HepG2 (cell line): ENCODE data around the gene NLRP13. TPM values are rescaled to one million over a fixed set of nuclear protein-coding genes. Genes with fewer than 3 reads are reported as not detected.

Experiments
- ATAC-seq: fragments of 200-7000 bp; cut with Tn5 transposase; 3 replicates; pipeline ENCODE4 v1.9.1; 2020; ENCODE audit warnings: mild to moderate bottlenecking, moderate library complexity
- BruUV-seq: library from RNA; stranded (reverse); fragments of 400-500 nt; replicated peaks from 2 replicates; lab custom pipeline; 2021; lab: Mats Ljungman, UMichigan
- CTCF ChIA-PET: fragments of 300-600 bp; formaldehyde crosslinking; extraction: SDS; loops from one replicate; lab custom pipeline; 2021; ENCODE audit warnings: low total read pairs, inconsistent platforms, low intra/inter-chr PET ratio; lab: Yijun Ruan, JAX
- POLR2A ChIA-PET: fragments of 350-600 bp; sonication (Branson Sonifier 250); formaldehyde crosslinking; loops from one replicate; lab custom pipeline; 2020; ENCODE audit warnings: antibody characterized with exemption, inconsistent platforms; lab: Yijun Ruan, JAX
- DNase-seq: peaks from one replicate; pipeline ENCODE4 v3.0.0-alpha.2; 2015; ENCODE audit warnings: low spot score
- FAIRE-seq: peaks from 3 replicates; lab custom pipeline; 2011; peaks lifted over from hg19 to GRCh38; lab: Jason Lieb, UNC
- H2AFZ ChIP-seq: one replicate; pipeline ENCODE4 v1.6.1; 2011; ENCODE audit warnings: low read length, inconsistent platforms
- H3K27ac ChIP-seq: fragments of 300-600 bp; 3 replicates; pipeline ENCODE4 v1.8.0; 2011; ENCODE audit warnings: mixed run types, mild to moderate bottlenecking, mixed read lengths, low read length, inconsistent platforms; ENCODE audit not compliant: insufficient read depth; ENCODE audit errors: extremely low read length
- H3K27me3 ChIP-seq, 2 experiments: fragments of 200-600 bp in 1 of 2; 2 replicates in 1 of 2; 3 replicates in 1 of 2; pipeline versions ENCODE4 v1.6.0 to v1.8.0; 2011; ENCODE audit warnings: low read length in 2 of 2, mild to moderate bottlenecking in 2 of 2, moderate library complexity in 2 of 2, inconsistent platforms in 1 of 2; ENCODE audit not compliant: insufficient read depth in 2 of 2, control insufficient read depth in 1 of 2
- H3K36me3 ChIP-seq, 2 experiments: fragments of 200-600 bp in 1 of 2; replicated peaks in 1 of 2; 2 replicates in 1 of 2; 3 replicates in 1 of 2; pipeline versions ENCODE4 v1.5.1 to v1.8.0; 2011; ENCODE audit warnings: low read length in 2 of 2, inconsistent platforms in 1 of 2; ENCODE audit not compliant: insufficient read depth in 2 of 2, control insufficient read depth in 1 of 2
- H3K4me1 ChIP-seq: 2 replicates; pipeline ENCODE4 v1.5.1; 2012; ENCODE audit warnings: low read length, inconsistent platforms; ENCODE audit not compliant: insufficient read depth
- H3K4me2 ChIP-seq: 2 replicates; pipeline ENCODE4 v1.6.0; 2011; ENCODE audit warnings: low read depth, low read length, inconsistent platforms
- H3K4me3 ChIP-seq, 3 experiments: fragments of 200-600 bp in 1 of 3; sonication (generic), shearing (Covaris generic) in 1 of 3; replicated peaks in 1 of 3; 2 replicates each; pipeline ENCODE4 v1.5.1; 2011 to 2016; ENCODE audit warnings: low read length in 3 of 3, inconsistent platforms in 2 of 3, low read depth in 2 of 3, mild to moderate bottlenecking in 2 of 3, control low read depth in 1 of 3, mixed read lengths in 1 of 3; ENCODE audit not compliant: insufficient read depth in 1 of 3
- H3K79me2 ChIP-seq: one replicate; pipeline ENCODE4 v1.6.1; 2011; ENCODE audit warnings: low read length, inconsistent platforms; ENCODE audit not compliant: insufficient read depth
- H3K9ac ChIP-seq: 2 replicates; pipeline ENCODE4 v1.6.0; 2011; ENCODE audit warnings: mild to moderate bottlenecking, low read depth, low read length, inconsistent platforms; ENCODE audit not compliant: insufficient read depth
- H3K9me3 ChIP-seq: 2 replicates; pipeline ENCODE4 v1.5.1; 2012; ENCODE audit warnings: mild to moderate bottlenecking, low read length
- H4K20me1 ChIP-seq: 2 replicates; pipeline ENCODE4 v1.6.0; 2011; ENCODE audit warnings: inconsistent platforms, mild to moderate bottlenecking, low read length, moderate library complexity; ENCODE audit not compliant: insufficient read depth
- ARNT ChIP-seq: fragments of 450-650 bp; IDR thresholded peaks from 2 replicates; pipeline ENCODE4 v1.6.1; 2017
- CREM ChIP-seq, 2 experiments: sonication (generic) in 1 of 2; formaldehyde crosslinking in 1 of 2; IDR thresholded peaks; 2 replicates each; pipeline versions ENCODE4 v1.4.0 to v1.6.1; 2016 to 2020; ENCODE audit warnings: antibody characterized with exemption in 1 of 2, mild to moderate bottlenecking in 1 of 2, missing genetic modification reagents in 1 of 2
- POLR2AphosphoS5 ChIP-seq: IDR thresholded peaks from 2 replicates; pipeline ENCODE4 v1.6.1; 2012; ENCODE audit warnings: low read depth, low read length
- RBM22 ChIP-seq: fragments of 200-400 bp; formaldehyde crosslinking; optimal IDR thresholded peaks from 2 replicates; pipeline ENCODE3; 2017; ENCODE audit warnings: mild to moderate bottlenecking, low read length, moderate library complexity
- TAF1 ChIP-seq: sonication (generic); formaldehyde crosslinking; IDR thresholded peaks from 2 replicates; pipeline ENCODE4 v1.4.0; 2020; ENCODE audit warnings: missing genetic modification reagents
- TP53 ChIP-seq: sonication (generic); formaldehyde crosslinking; conservative IDR thresholded peaks from 2 replicates; pipeline ENCODE4 v1.4.0; 2020; ENCODE audit warnings: missing genetic modification reagents
- YEATS4 ChIP-seq: sonication (generic); formaldehyde crosslinking; IDR thresholded peaks from 2 replicates; pipeline ENCODE4 v1.4.0; 2020; ENCODE audit warnings: missing genetic modification reagents, borderline replicate concordance
- YY1 ChIP-seq: IDR thresholded peaks from 2 replicates; pipeline ENCODE4 v1.6.1; 2011; ENCODE audit warnings: low read length, low read depth, moderate library complexity, mild to moderate bottlenecking; ENCODE audit not compliant: insufficient read depth, insufficient replicate concordance
- ZFP36L2 ChIP-seq: sonication (generic); formaldehyde crosslinking; IDR thresholded peaks from 2 replicates; pipeline ENCODE4 v1.4.0; 2020; ENCODE audit warnings: missing genetic modification reagents
- WGBS: methylation state at CpG from one replicate; pipeline ENCODE4 v1.1.6; 2017; ENCODE audit warnings: low lambda C conversion rate; 5-methylcytosine and 5-hydroxymethylcytosine counted together
- in situ Hi-C: cut with HindIII; loops from 2 replicates; pipeline ENCODE4 v1.10.0; 2017; ENCODE audit warnings: low pct_unique_long_range_greater_than_20kb; ENCODE audit not compliant: extremely low pct_ligation_motif_present
- intact Hi-C: fragments of 100-400 bp; cut with micrococcal nuclease; formaldehyde crosslinking; loops from one replicate; pipeline ENCODE4 v1.10.0; 2022; ENCODE audit not compliant: unreplicated experiment
- polyA plus RNA-seq, 8 experiments: library from polyadenylated mRNA; depleted of rRNA in 3 of 8; stranded (reverse) in 7 of 8; unstranded in 1 of 8; fragments of >200 nt; fragmentation: Illumina TruSeq in 4 of 8; extraction: Trizol in 4 of 8; gene quantifications; 2 replicates each; pipeline versions ENCODE4 v1.2.1 to v1.2.3, GENCODE V29; 2011 to 2016; ENCODE audit warnings: low read depth in 4 of 8, missing spikeins in 1 of 8, mixed read lengths in 1 of 8; ENCODE audit not compliant: insufficient read depth in 1 of 8
- total RNA-seq, 5 experiments: library from RNA; depleted of rRNA; stranded (reverse); fragments of >200 nt; fragmentation: Illumina TruSeq; extraction: Trizol; gene quantifications; 2 replicates each; pipeline ENCODE4 v1.2.3, GENCODE V29; 2016; ENCODE audit warnings: low read depth in 1 of 5
- TF ChIP-seq, protein P1 (sequence below): fragments of 450-650 bp; IDR thresholded peaks from 2 replicates; pipeline ENCODE4 v1.6.1; 2017
- TF ChIP-seq, protein P2 (sequence below): sonication (generic); formaldehyde crosslinking; IDR thresholded peaks from 2 replicates; pipeline ENCODE4 v1.8.1; 2023; ENCODE audit warnings: mild to moderate bottlenecking, moderate library complexity, missing genetic modification reagents

NLRP13 gene
- total and polyA plus RNA-seq, 2 of the 13 experiments (the other 11 are each of a cell fraction or from before 2014, with no cell fraction given), result not detected

GRCh38 chr19:55898911-55899310 is 33.2 kb downstream of the NLRP13 start:
- FAIRE-seq, result no peak
- no peaks in the 10 kb centered on the region for H3K9me3 ChIP-seq
- no peaks in the 10 kb centered on the region for H3K36me3 ChIP-seq
- intact Hi-C loops (no loop called here), in situ Hi-C loops (no loop called here)
- no peak overlapping the region for H3K27ac ChIP-seq
- H3K4me3 ChIP-seq, result no peak overlapping the region
- ATAC-seq, result no peak
- 31% methylated on average over 8 of the region's 12 CpGs for WGBS
- H4K20me1 ChIP-seq, result no peaks in the 10 kb centered on the region
- no peaks in the 10 kb centered on the region for H3K79me2 ChIP-seq
- H3K9ac ChIP-seq, result no peak overlapping the region
- H3K4me1 ChIP-seq, result no peaks in the 10 kb centered on the region
- H3K4me2 ChIP-seq, result no peak overlapping the region
- ChIA-PET CTCF (no interaction called here), POLR2A (no interaction called here)
- DNase-seq, result no peak
- TF ChIP-seq TAF1 (CRISPR knock-in tag) (no peak), CREM (IDR thresholded peaks at IDR 0.05) (no peak), CREM (CRISPR knock-in tag; IDR thresholded peaks at IDR 0.05) (no peak), ZFP36L2 (CRISPR knock-in tag) (no peak), POLR2AphosphoS5 (no peak), TP53 (CRISPR knock-in tag) (no peak), YEATS4 (CRISPR knock-in tag) (no peak), ARNT (no peak), YY1 (no peak), RBM22 (no peak)
- TF ChIP-seq, protein P1, sequence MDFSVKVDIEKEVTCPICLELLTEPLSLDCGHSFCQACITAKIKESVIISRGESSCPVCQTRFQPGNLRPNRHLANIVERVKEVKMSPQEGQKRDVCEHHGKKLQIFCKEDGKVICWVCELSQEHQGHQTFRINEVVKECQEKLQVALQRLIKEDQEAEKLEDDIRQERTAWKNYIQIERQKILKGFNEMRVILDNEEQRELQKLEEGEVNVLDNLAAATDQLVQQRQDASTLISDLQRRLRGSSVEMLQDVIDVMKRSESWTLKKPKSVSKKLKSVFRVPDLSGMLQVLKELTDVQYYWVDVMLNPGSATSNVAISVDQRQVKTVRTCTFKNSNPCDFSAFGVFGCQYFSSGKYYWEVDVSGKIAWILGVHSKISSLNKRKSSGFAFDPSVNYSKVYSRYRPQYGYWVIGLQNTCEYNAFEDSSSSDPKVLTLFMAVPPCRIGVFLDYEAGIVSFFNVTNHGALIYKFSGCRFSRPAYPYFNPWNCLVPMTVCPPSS, result no peak
- TF ChIP-seq, protein P2, sequence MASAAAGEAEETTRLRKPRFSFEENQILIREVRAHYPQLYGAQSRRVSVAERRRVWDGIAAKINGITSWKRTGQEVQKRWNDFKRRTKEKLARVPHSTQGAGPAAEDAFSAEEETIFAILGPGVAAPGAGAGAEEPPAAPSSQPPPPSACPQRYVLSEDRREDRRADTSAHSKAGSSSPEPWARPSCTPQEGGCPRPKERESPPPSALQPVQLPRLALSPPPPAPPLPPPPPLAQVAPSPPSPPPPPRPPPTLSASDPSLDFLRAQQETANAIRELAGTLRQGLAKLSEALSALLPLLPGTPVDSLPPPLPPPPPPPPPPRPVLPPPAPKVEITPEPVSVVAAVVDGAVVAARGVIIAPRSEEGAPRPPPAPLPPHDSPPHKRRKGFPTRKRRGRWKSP (CRISPR knock-in tag), result no peak
- BruUV-seq, result no TSS peak
- H3K27me3 ChIP-seq, result peaks cover 0 to 10% of the 10 kb centered on the region in 2 experiments; a peak in 2 of 5 replicates
- no peak overlapping the region for H2AFZ ChIP-seq
